Motor neuron (in vitro differentiated cells): ENCODE results near the gene SEMA4G. TPM values are rescaled to one million over a fixed set of nuclear protein-coding genes. Genes with fewer than 3 reads are reported as not detected.

Source experiments
- ATAC-seq, 8 experiments: fragments of 200-7000 bp; cut with Tn5 transposase; replicated peaks in 6 of 8; 2 replicates each; pipeline ENCODE4 v1.8.0; 2021; ENCODE audit warnings: mild to moderate bottlenecking in 8 of 8, moderate library complexity in 8 of 8
- H3K27ac ChIP-seq, 2 donors: fragments of 250-450 bp; sonication (Bioruptor Pico); 2 replicates each; pipeline ENCODE4 v1.9.0; 2021; ENCODE audit warnings: antibody characterized with exemption in 2 of 2, mild to moderate bottlenecking in 2 of 2, moderate library complexity in 1 of 2
- H3K4me1 ChIP-seq, 2 donors: fragments of 250-450 bp; sonication (Bioruptor Pico); replicated peaks in 1 of 2; 2 replicates each; pipeline ENCODE4 v1.6.1; 2021; ENCODE audit warnings: antibody characterized with exemption in 2 of 2, mild to moderate bottlenecking in 2 of 2, moderate library complexity in 1 of 2
- H3K4me3 ChIP-seq, 5 donors: fragments of 250-450 bp; sonication (Bioruptor Pico); 2 replicates each; pipeline ENCODE4 v1.9.0; 2021; ENCODE audit warnings: antibody characterized with exemption in 5 of 5, mild to moderate bottlenecking in 5 of 5, moderate library complexity in 4 of 5
- WGBS, 10 experiments: fragments of 450-650 bp; shearing (Covaris generic); methylation state at CpG; one replicate each; pipeline ENCODE4 v1.0.0; 2022; 5-methylcytosine and 5-hydroxymethylcytosine counted together
- in situ Hi-C, 9 experiments: fragments of 400-800 bp; cut with MboI; loops; one replicate each; pipeline ENCODE4 v1.15.0; 2021; ENCODE audit warnings: low sequenced_read_pairs in 9 of 9, low pct_unique_long_range_greater_than_20kb in 2 of 9; ENCODE audit not compliant: unreplicated experiment in 9 of 9
- total RNA-seq, 8 experiments: library from RNA; unstranded; fragments of 300-600 nt; gene quantifications; 2 replicates each; pipeline versions ENCODE4 v1.2.3 to v1.2.4, GENCODE V29; 2022

Gene SEMA4G
- total RNA-seq, 8 experiments from 2014 or later, result 3.2 to 17.0 (median 10.1) TPM

DNA sequence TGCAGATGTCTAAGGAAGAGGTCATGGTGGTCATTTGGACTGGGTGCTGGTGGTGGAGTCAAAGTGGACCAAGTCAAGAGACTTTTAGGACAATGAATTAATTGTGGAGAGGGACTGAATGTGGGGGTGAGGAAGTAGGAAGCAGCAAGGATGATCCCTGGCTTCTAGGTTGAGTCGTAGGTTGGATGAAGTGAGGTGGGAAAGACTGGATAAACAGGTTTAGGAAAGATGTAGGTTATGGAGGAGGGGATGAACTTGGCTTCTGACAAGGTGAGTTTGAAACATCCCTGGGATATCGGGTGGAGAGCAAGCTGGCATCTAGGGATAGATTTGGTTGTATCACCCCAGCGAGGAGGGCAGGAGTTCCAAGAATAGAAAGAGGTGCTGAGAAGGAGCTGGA, 7.6 kb downstream of the SEMA4G start:
- 43 to 100% (median 78%) methylated on average over 1 to 3 of the region's 3 CpGs; no CpG with 5 or more reads in 2 of the 10 experiments for WGBS, 10 experiments
- no peak overlapping the region for H3K27ac ChIP-seq
- ATAC-seq, result no peak
- no peak overlapping the region for H3K4me3 ChIP-seq
- in situ Hi-C loops, result no loop called here
- no peaks in the 10 kb centered on the region for H3K4me1 ChIP-seq

DNA sequence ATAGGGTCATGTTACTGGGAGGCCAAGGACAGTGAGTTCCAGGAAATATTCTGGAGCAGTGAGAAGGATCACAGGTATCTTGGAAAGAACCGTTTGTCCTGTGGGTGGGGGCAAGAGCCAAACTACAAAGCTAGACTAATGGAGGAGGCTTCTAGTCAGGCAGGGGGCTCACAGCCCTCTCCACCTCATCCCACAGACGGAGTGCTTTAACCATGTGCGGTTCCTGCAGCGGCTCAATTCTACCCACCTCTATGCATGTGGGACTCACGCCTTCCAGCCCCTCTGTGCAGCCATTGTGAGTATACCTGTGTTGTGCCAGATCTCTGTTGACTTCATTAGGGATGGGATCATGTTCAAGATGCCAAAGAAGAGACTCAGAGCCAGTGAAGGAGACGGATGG, 8.1 kb downstream of the SEMA4G start:
- in situ Hi-C loops, result no loop called here
- 0 to 100% (median 59%) methylated on average over 1 to 5 of the region's 6 CpGs; no CpG with 5 or more reads in 4 of the 10 experiments for WGBS, 10 experiments
- Histone ChIP-seq H3K4me1 (no peaks in the 10 kb centered on the region), H3K4me3 (no peak overlapping the region), H3K27ac (no peak overlapping the region)
- no peak for ATAC-seq

DNA sequence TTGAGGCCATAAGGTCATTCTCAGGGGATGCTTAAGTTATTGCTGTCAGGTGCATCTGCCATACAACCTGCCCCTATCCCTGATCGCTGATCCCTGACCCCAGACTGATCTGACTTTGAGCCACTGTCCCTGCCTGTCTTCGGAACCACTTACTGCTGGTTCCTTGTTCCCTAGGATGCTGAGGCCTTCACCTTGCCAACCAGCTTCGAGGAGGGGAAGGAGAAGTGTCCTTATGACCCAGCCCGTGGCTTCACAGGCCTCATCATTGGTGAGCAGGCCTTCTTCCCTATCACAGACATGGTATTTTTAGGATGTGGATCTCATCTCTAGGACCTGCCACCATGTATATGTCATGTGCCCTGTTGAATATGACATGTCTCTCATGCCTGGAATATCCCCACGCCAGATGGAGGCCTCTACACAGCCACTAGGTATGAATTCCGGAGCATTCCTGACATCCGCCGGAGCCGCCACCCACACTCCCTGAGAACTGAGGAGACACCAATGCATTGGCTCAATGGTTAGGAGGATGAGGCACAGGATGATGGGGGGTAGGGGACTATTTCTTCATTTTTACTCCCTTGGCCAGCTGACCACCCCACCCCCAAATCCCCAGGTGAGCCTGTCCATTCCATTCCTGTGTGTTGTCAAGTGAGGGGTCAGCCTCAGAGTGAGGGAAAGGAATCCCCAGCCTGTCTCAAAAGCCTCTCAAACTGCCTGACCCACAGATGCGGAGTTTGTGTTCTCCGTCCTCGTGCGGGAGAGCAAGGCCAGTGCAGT, 9.0 kb downstream of the SEMA4G start:
- H3K4me1 ChIP-seq, result no peaks in the 10 kb centered on the region
- H3K4me3 ChIP-seq, result no peak overlapping the region
- in situ Hi-C loops, result no loop called here
- ATAC-seq, result no peak
- no peak overlapping the region for H3K27ac ChIP-seq
- 80 to 100% (median 91%) methylated on average over 1 to 9 of the region's 13 CpGs; no CpG with 5 or more reads in 2 of the 10 experiments for WGBS, 10 experiments

DNA sequence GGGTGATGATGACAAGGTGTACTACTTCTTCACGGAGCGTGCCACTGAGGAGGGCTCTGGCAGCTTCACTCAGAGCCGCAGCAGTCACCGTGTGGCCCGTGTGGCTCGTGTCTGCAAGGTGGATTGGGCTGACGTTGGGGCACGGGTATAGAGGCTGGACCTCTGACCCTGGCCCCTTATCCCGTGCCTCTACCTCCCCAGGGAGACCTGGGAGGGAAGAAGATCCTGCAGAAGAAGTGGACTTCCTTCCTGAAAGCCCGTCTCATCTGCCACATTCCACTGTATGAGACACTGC, 9.5 kb downstream of the SEMA4G start:
- no peak for ATAC-seq

DNA sequence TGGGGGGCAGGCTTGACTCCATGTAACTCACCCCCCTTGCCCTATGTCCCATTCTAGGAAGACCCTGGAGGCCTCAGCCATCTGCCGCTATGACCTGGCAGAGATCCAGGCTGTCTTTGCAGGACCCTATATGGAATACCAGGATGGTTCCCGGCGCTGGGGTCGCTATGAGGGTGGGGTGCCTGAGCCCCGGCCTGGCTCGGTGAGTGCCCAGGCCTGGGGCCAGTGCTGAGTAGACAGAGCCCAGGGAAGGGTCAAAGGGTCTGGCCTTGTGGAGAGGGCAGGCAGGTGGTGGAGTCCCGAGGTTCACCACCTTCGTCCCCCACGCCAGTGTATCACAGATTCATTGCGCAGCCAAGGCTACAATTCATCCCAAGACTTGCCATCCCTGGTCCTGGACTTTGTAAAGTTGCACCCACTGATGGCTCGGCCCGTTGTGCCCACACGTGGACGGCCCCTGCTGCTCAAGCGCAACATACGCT, 10.5 kb downstream of the SEMA4G start:
- in situ Hi-C loops, result no loop called here
- peak in 1 of 8 experiments; percentile 12 for ATAC-seq
- no peaks in the 10 kb centered on the region for H3K4me1 ChIP-seq
- no peak overlapping the region for H3K4me3 ChIP-seq
- WGBS, 10 experiments, result 77 to 100% (median 100%) methylated on average over 1 to 10 of the region's 16 CpGs; no CpG with 5 or more reads in 5 of the 10 experiments
- H3K27ac ChIP-seq, result no peak overlapping the region

More for the DNA sequence above, 9.5 kb downstream of the SEMA4G start:
- Histone ChIP-seq H3K27ac (no peak overlapping the region), H3K4me1 (no peaks in the 10 kb centered on the region), H3K4me3 (no peak overlapping the region)
- WGBS, 10 experiments, result 20 to 90% (median 78%) methylated on average over 1 to 9 of the region's 10 CpGs; no CpG with 5 or more reads in 6 of the 10 experiments
- in situ Hi-C loops, result no loop called here

DNA sequence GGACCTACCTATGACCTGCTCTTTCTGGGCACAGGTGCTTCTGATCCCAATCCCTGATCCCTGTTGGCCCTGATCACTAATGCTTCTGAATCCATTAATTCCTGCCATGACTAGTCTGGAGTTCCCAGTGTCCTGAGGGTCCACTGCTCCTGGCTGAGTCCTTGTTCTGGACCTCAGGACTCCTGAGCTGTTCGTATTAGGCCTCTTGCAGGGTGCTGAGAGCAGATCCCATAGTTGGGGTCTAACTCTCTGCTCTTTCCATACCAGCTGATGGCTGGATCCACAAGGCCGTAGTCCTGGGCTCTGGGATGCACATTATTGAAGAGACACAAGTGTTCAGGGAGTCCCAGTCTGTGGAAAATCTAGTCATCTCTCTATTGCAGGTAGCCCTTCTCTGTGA, 11.0 kb downstream of the SEMA4G start:
- ATAC-seq, result no peak
- Histone ChIP-seq H3K4me3 (no peak overlapping the region), H3K4me1 (no peaks in the 10 kb centered on the region), H3K27ac (no peak overlapping the region)
- in situ Hi-C loops, result no loop called here
- WGBS, 10 experiments, result 50 to 100% (median 100%) methylated on average over 1 to 2 of the region's 2 CpGs; no CpG with 5 or more reads in 5 of the 10 experiments

DNA sequence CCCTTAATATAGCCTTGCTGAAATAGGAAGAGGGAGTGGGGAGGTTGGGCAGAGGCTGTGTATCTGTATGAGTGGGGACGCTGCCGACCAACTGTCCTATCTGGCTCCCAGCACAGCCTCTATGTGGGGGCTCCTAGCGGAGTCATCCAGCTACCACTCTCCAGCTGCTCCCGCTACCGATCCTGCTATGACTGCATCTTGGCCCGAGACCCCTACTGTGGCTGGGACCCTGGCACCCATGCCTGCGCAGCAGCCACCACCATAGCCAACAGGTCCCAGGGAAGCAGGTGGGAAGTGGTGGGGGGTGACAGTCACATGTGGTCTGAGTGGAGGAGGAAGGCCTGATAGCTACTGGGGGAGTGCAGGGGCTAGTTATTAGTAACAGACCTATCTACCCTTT, 11.4 kb downstream of the SEMA4G start:
- Histone ChIP-seq H3K4me1 (no peaks in the 10 kb centered on the region), H3K27ac (no peak overlapping the region), H3K4me3 (no peak overlapping the region)
- in situ Hi-C loops, result no loop called here
- 96 to 100% methylated on average over 3 to 4 of the region's 7 CpGs; no CpG with 5 or more reads in 8 of the 10 experiments for WGBS, 10 experiments
- ATAC-seq, result no peak

DNA sequence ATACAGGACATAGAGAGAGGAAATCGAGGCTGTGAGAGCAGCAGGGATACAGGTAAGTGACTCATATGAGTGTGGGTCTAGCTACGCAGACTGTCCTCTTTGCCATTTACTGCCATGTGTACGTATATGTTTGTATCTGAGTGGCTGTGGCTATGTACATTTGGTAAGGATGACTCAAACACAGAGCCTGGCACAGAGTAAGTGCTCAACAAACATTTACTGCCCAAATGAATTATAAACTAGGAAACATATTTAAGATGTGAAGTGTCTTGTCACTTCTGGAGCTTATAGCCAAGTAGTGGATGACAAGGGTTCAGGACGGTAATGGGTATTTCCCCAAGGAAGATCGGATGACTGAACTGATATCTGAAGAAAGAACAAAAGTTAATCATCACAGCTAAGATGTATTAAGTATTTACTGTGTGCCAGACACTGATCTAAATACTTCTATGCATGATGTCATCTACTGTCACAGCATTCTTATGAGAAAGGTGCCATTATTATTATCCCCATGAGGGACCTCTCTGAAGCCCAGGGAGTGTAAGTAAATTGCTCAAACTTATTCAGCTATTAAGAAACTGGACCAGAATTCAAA, 12.0 kb downstream of the SEMA4G start:
- 67 to 100% (median 83%) methylated on average over 1 to 5 of the region's 5 CpGs; no CpG with 5 or more reads in 3 of the 10 experiments for WGBS, 10 experiments
- Histone ChIP-seq H3K4me1 (peaks cover 2 to 5% of the 10 kb centered on the region in 2 donors), H3K27ac (no peak overlapping the region), H3K4me3 (no peak overlapping the region)
- no peak for ATAC-seq
- in situ Hi-C loops, result no loop called here

DNA sequence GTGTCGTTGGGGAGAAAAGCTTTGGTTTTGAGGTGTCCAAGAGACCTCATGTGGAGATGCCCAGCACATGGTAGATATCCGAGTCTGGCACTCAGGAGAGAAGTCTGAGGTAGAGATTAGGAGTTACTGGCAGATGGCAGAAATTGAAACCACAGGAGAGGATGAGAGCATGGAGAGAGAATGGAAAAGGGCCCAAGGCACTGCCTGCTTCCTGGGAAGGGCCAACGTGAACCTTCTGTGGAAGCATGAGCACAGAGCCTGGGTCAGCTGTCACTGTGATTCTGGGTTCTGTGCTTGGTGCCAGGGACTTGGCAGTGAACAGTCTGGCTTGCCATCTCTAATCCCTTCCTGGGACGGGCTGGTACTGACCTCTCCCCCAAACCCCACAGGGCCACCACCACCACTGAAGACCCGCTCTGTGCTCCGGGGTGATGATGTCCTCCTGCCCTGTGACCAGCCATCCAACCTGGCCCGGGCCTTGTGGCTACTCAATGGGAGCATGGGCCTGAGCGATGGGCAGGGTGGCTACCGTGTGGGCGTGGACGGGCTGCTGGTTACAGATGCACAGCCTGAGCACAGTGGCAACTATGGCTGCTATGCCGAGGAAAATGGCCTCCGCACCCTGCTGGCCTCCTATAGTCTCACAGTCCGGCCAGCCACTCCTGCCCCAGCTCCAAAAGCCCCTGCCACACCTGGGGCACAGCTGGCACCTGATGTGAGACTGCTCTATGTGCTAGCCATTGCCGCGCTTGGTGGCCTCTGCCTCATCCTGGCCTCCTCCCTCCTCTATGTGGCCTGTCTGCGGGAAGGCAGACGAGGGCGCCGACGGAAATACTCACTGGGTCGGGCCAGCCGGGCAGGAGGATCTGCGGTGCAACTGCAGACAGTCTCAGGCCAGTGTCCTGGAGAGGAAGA, 13.9 kb downstream of the SEMA4G start:
- ATAC-seq, result no peak
- in situ Hi-C loops, result no loop called here
- Histone ChIP-seq H3K4me1 (peaks cover 9 to 11% of the 10 kb centered on the region in 2 donors), H3K27ac (no peak overlapping the region), H3K4me3 (no peak overlapping the region)
- 70 to 100% (median 85%) methylated on average over 1 to 6 of the region's 24 CpGs; no CpG with 5 or more reads in 3 of the 10 experiments for WGBS, 10 experiments

DNA sequence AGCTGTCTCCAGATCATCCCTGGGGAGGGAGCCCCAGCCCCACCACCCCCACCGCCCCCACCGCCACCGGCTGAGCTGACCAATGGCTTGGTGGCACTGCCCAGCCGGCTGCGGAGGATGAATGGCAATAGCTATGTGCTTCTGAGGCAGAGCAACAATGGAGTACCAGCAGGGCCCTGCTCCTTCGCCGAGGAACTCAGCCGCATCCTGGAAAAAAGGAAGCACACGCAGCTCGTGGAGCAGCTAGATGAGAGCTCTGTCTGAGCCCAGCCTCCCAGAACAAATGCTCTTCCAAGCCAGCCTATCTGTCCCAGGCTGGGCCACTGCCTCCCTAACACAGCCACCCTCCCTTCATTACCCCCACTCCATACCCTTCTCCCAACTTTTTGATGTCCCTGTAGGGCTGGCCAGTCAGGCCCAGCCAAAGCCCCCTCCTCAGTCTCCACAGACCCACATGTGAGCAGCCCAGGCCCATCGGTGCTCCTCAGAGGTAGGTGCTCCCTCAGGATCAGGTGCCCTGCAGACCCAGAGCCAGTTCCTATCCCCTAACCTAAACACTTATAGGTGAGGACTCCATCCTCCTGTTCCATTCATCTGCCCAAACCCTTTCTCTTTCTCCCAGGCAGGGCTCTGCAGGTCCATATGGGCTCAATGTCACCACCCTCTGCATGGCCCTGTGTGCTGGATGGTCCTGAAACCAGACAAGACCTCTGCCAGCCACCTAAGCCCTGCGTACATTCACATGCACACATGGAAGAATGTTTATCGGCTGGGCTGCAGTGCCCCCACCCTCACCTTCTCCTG, 14.8 kb downstream of the SEMA4G start:
- peaks cover 11 to 13% of the 10 kb centered on the region in 2 donors for H3K4me1 ChIP-seq
- no peak for ATAC-seq
- in situ Hi-C loops, result no loop called here
- 40 to 100% (median 93%) methylated on average over 1 to 5 of the region's 13 CpGs; no CpG with 5 or more reads in 5 of the 10 experiments for WGBS, 10 experiments
- no peak overlapping the region for H3K27ac ChIP-seq
- no peak overlapping the region for H3K4me3 ChIP-seq

DNA sequence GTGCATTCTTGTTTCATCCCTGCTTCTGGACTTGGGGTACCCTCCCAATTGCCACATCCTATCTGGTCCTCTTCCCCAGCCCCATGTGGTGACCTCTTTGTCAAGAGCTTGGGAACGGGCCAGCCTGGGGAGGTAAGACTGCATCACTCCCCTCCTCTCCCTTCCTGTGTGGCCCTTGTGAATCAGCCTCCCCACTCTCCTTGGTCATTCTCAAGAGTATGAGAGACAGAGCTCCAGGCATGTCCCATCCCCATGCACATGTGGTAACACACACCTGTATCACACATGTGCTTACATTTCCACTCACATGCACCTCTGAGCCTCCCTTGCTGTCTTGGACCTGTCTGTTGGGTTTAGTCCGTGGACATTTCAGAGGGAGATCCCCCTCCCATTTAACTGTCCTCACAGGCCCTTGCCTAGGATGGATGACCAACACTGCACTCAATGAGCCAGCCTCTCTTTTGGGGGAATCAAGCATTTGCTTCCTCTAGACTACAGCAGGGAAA, 15.4 kb downstream of the SEMA4G start:
- no peak overlapping the region for H3K4me3 ChIP-seq
- no peak overlapping the region for H3K27ac ChIP-seq
- ATAC-seq, result no peak
- H3K4me1 ChIP-seq, result peaks cover 11 to 13% of the 10 kb centered on the region in 2 donors
- in situ Hi-C loops, result no loop called here
- 33 to 93% (median 62%) methylated on average over 1 to 2 of the region's 2 CpGs; no CpG with 5 or more reads in 6 of the 10 experiments for WGBS, 10 experiments

DNA sequence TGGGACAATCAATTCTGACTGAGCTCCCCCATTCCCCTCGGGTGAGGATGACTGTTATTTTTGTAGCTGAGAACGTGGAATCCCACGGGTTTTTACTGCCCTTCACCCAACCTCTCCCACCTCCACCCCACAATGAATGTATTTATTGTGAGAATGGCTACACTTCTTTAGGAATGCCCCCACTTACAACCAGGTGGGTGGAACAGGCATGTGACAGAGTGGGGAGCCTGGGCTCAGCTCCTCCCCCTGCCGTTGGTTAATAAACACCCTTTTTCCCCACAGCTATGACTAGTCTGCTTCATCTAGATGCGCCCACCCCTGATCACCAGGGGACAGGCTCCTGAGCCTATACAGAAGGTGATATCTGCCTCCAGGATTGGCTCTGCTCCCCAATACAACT, 16.0 kb downstream of the SEMA4G start:
- Histone ChIP-seq H3K27ac (no peak overlapping the region), H3K4me1 (peaks cover 11 to 13% of the 10 kb centered on the region in 2 donors), H3K4me3 (no peak overlapping the region)
- in situ Hi-C loops, result no loop called here
- 67 to 100% (median 92%) methylated on average over 1 to 2 of the region's 5 CpGs; no CpG with 5 or more reads in 6 of the 10 experiments for WGBS, 10 experiments
- no peak for ATAC-seq
